Measurements from ENCODE around the gene TDRD10. TPM values are rescaled to one million over a fixed set of nuclear protein-coding genes. Genes with fewer than 3 reads are reported as not detected.

Gene TDRD10
- total RNA-seq, 1 donor from 2014 or later: 2.6 TPM

- Histone ChIP-seq H3K36me3 (no peaks in the 10 kb centered on the region), H3K4me3 (no peak overlapping the region)
- DNase-seq: no peak
Measured at GRCh38 chr1:154533952-154534844, 32.2 kb downstream of the TDRD10 start.

GRCh38 chr1:154536570-154536969, 34.6 kb downstream of the TDRD10 start:
- Histone ChIP-seq H3K36me3 (no peaks in the 10 kb centered on the region), H3K27me3 (ENCODE audit: low read depth) (no peaks in the 10 kb centered on the region), H3K9me3 (replicated peaks) (no peaks in the 10 kb centered on the region), H3K4me3 (no peak overlapping the region), H3K4me1 (no peaks in the 10 kb centered on the region), H3K27ac (replicated peaks) (no peak overlapping the region)
- intact Hi-C loops (cut with micrococcal nuclease): no loop called here
- no peak for DNase-seq
- TF ChIP-seq CTCF (IDR thresholded peaks at IDR 0.05; ENCODE audit: borderline replicate concordance): no peak

More at GRCh38 chr1:154533952-154534844, 32.2 kb downstream of the TDRD10 start:
- H3K27ac ChIP-seq (replicated peaks): no peak overlapping the region
- no peaks in the 10 kb centered on the region for H3K27me3 ChIP-seq (ENCODE audit: low read depth)
- intact Hi-C loops (cut with micrococcal nuclease): no loop called here
- no peaks in the 10 kb centered on the region for H3K9me3 ChIP-seq (replicated peaks)
- no peaks in the 10 kb centered on the region for H3K4me1 ChIP-seq
- peak; percentile 57 for TF ChIP-seq CTCF (IDR thresholded peaks at IDR 0.05; ENCODE audit: borderline replicate concordance)

- Histone ChIP-seq H3K36me3 (no peaks in the 10 kb centered on the region), H3K4me3 (no peak overlapping the region), H3K4me1 (no peaks in the 10 kb centered on the region), H3K27me3 (ENCODE audit: low read depth) (peaks cover 4% of the 10 kb centered on the region), H3K9me3 (replicated peaks) (no peaks in the 10 kb centered on the region), H3K27ac (replicated peaks) (no peak overlapping the region)
- intact Hi-C loops (cut with micrococcal nuclease): no loop called here
- TF ChIP-seq CTCF (IDR thresholded peaks at IDR 0.05; ENCODE audit: borderline replicate concordance): no peak
- no peak for DNase-seq
Measured at GRCh38 chr1:154539486-154540483, 37.8 kb downstream of the TDRD10 start.

- DNase-seq: no peak
- H3K27me3 ChIP-seq (ENCODE audit: low read depth): peaks cover 4% of the 10 kb centered on the region
- H3K4me3 ChIP-seq: no peak overlapping the region
- H3K9me3 ChIP-seq (replicated peaks): no peaks in the 10 kb centered on the region
- H3K27ac ChIP-seq (replicated peaks): no peak overlapping the region
- no peaks in the 10 kb centered on the region for H3K4me1 ChIP-seq
- TF ChIP-seq CTCF (IDR thresholded peaks at IDR 0.05; ENCODE audit: borderline replicate concordance): no peak
- intact Hi-C loops (cut with micrococcal nuclease): no loop called here
- no peaks in the 10 kb centered on the region for H3K36me3 ChIP-seq
Measured at GRCh38 chr1:154541231-154541630, 39.2 kb downstream of the TDRD10 start.

Data from left ventricle myocardium inferior (tissue), 1 donor.